Measurements from ENCODE around the gene MLH3.

GRCh38 chr14:75040507-75040906, 10.8 kb downstream of the MLH3 start:
- no peak for TF ChIP-seq POLR2A (IDR thresholded peaks at IDR 0.05)
- TF ChIP-seq CTCF (IDR thresholded peaks at IDR 0.05) = no peak
